Activated B cell treated with CpG ODN at 0.5 μM for 24 hours (primary cell): ENCODE data around the gene FNBP1. TPM values are rescaled to one million over a fixed set of nuclear protein-coding genes. Genes with fewer than 3 reads are reported as not detected.
"Not testable (repeated sequence)": the region's sequence is repeated elsewhere in the genome, so short reads cannot be mapped to it uniquely, and the experiment has no call there.

Experiments used
- ATAC-seq: fragments of 200-7000 bp; cut with Tn5 transposase; one replicate; pipeline ENCODE4 v1.10.0; 2021; ENCODE audit warnings: low read depth, mild to moderate bottlenecking, moderate library complexity
- CTCF ChIA-PET: fragments of 350-600 bp; sonication (Branson Sonifier 250); formaldehyde crosslinking; loops from one replicate; lab custom pipeline; 2021; ENCODE audit warnings: antibody characterized with exemption; lab: Charles Lee
- POLR2A ChIA-PET: fragments of 350-600 bp; sonication (Branson Sonifier 250); formaldehyde crosslinking; loops from one replicate; lab custom pipeline; 2021; ENCODE audit warnings: antibody characterized with exemption; lab: Charles Lee
- DNase-seq: peaks from one replicate; pipeline ENCODE4 v3.0.0; 2022
- H3K27ac Mint-ChIP-seq: one replicate; pipeline ENCODE4 v1.8.0; 2020; ENCODE audit warnings: mixed read lengths
- H3K27me3 Mint-ChIP-seq: one replicate; pipeline ENCODE4 v1.8.0; 2021; ENCODE audit warnings: mixed read lengths
- H3K36me3 Mint-ChIP-seq: one replicate; pipeline ENCODE4 v1.8.0; 2021; ENCODE audit warnings: low read depth, mixed read lengths
- H3K4me1 Mint-ChIP-seq: one replicate; pipeline ENCODE4 v1.8.0; 2021; ENCODE audit warnings: mixed read lengths
- H3K4me3 Mint-ChIP-seq: one replicate; pipeline ENCODE4 v1.8.0; 2020; ENCODE audit warnings: mild to moderate bottlenecking, mixed read lengths
- H3K9me3 Mint-ChIP-seq: one replicate; pipeline ENCODE4 v1.8.0; 2020; ENCODE audit warnings: mixed read lengths
- intact Hi-C: fragments of 100-400 bp; cut with micrococcal nuclease; formaldehyde crosslinking; loops from one replicate; pipeline ENCODE4 v1.15.1; 2024
- total RNA-seq: library from RNA; stranded (reverse); gene quantifications from 2 replicates; pipeline ENCODE4 v1.2.3, GENCODE V29; 2022
- TF ChIP-seq, protein P1 (sequence below): fragments of 200-600 bp; IDR thresholded peaks from one replicate; pipeline ENCODE4 v1.8.0; 2022; ENCODE audit warnings: antibody characterized with exemption, mild to moderate bottlenecking

FNBP1 gene
- total RNA-seq, 1 donor from 2014 or later = 501 TPM

DNA sequence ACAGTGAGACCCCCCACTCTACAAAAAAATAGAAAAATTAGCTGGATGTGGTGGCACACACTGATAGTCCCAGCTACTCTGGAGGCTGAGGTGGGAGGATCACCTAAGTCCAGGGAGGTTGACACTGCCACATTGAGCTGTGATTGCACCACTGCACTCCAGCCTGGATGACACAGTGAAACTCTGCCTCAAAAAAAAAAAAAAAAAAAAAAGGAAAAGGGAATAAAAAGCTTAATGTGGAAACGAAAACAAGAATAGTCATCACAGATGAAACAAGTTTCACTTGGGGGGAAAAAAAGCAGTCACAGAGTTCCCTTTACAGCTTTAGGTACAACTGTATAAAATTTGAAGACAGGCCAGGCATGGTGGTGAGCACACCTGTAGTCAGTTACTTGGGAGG lies 84.2 kb downstream of the FNBP1 start:
- peaks cover 60% of the 10 kb centered on the region for H3K4me1 Mint-ChIP-seq
- intact Hi-C loops = no loop called here

DNA sequence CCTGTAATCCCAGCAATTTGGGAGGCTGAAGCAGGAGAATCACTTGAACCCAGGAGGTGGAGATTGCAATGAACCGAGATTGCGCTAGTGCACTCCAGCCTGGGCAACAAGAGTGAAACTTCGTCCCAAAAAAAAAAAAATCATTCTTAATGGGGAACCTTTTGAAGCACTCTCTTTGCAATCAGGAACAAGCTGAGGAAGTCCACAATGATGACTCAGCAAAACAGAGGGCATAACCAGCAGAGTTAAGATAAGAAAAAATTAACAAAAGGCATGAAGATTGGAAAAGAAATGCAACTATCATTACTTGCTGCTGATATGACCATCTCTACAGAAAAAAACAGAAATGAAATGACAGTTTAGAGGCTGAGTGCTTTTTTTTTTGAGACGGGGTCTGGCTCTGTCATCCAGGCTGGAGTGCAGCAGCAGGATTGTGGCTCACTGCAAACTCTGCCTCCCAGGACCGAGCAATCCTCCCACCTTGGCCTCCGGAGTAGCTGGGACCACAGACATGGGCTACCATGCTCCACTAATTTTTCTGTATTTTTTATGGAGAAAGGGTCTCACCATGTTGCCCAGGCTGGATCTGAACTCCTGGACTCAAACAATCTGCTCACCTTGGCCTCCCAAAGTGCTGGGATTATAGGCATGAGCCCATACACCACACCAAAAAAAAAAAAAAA lies 88.0 kb downstream of the FNBP1 start:
- H3K4me3 Mint-ChIP-seq = peak overlapping the region; percentile 9
- CTCF ChIA-PET = interaction anchor here (0.7 kb wide), 1 partner anchor 68 kb away, joined by 3 read pairs; no protein-coding TSS in a partner anchor
- no peak for DNase-seq

More for the DNA sequence above, 84.2 kb downstream of the FNBP1 start:
- CTCF ChIA-PET = interaction anchor here (1.2 kb wide), 1 partner anchor 81 kb away, joined by 3 read pairs; no protein-coding TSS in a partner anchor
- Mint-ChIP-seq H3K36me3 (peaks cover 81% of the 10 kb centered on the region), H3K27me3 (no peaks in the 10 kb centered on the region), H3K9me3 (no peaks in the 10 kb centered on the region), H3K27ac (no peak overlapping the region), H3K4me3 (no peak overlapping the region)
- DNase-seq (no peak), ATAC-seq (no peak)
- POLR2A ChIA-PET = interaction anchor here (0.5 to 1.1 kb wide), 4 partner anchors 10 to 51 kb away, joined by 3 to 5 read pairs (median 4); no protein-coding TSS in a partner anchor
- TF ChIP-seq, protein P1, sequence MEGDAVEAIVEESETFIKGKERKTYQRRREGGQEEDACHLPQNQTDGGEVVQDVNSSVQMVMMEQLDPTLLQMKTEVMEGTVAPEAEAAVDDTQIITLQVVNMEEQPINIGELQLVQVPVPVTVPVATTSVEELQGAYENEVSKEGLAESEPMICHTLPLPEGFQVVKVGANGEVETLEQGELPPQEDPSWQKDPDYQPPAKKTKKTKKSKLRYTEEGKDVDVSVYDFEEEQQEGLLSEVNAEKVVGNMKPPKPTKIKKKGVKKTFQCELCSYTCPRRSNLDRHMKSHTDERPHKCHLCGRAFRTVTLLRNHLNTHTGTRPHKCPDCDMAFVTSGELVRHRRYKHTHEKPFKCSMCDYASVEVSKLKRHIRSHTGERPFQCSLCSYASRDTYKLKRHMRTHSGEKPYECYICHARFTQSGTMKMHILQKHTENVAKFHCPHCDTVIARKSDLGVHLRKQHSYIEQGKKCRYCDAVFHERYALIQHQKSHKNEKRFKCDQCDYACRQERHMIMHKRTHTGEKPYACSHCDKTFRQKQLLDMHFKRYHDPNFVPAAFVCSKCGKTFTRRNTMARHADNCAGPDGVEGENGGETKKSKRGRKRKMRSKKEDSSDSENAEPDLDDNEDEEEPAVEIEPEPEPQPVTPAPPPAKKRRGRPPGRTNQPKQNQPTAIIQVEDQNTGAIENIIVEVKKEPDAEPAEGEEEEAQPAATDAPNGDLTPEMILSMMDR = no peak

DNA sequence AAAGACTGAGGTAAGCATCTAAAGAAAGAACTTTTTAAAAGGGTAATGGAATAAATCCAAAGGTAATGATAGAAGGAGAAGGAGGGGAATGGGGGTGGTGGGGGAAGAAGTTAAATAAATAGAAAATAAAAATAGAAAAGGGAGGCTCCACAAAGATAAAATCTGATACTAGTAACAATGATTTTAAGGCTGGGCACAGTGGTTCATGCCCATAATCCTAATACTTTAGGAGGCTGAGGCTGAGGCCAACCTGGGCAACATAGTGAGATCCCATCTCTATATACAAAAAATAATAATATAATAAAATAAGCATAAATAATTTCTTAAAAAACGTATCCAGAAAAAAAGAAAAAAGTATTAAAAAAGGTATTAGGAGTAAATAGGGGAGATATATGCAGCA lies 89.3 kb downstream of the FNBP1 start:
- ChIA-PET POLR2A (no interaction called here), CTCF (no interaction called here)
- no peak overlapping the region for H3K27ac Mint-ChIP-seq

More for the DNA sequence above, 88.0 kb downstream of the FNBP1 start:
- peaks cover 33% of the 10 kb centered on the region for H3K4me1 Mint-ChIP-seq
- H3K27me3 Mint-ChIP-seq = no peaks in the 10 kb centered on the region
- peaks cover 80% of the 10 kb centered on the region for H3K36me3 Mint-ChIP-seq
- no peaks in the 10 kb centered on the region for H3K9me3 Mint-ChIP-seq
- peak; percentile 35 for ATAC-seq
- intact Hi-C loops = no loop called here
- TF ChIP-seq, protein P1 = no peak
- POLR2A ChIA-PET = interaction anchor here (0.6 to 1.4 kb wide), 5 partner anchors 9 to 66 kb away, joined by 3 read pairs; no protein-coding TSS in a partner anchor
- peak overlapping the region; percentile 27 for H3K27ac Mint-ChIP-seq

DNA sequence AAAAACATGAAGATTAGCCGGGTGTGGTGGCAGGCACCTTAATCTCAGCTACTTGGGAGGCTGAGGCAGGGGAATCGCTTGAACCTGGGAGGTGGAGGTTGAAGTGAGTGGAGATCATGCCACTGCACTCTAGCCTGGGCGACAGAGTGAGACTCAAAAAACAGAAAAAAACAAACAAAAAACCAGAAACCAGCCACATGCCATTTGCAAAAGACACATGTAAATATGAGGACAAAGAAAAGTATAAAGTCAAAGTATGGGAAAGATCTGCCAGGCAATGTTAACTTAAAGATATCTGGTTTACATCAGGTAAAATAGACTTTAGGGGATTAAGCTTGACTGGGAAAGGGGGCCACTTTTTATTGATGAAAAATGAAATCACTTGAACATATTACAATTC lies 90.7 kb downstream of the FNBP1 start:
- CTCF ChIA-PET = interaction anchor here (1.1 kb wide), 1 partner anchor 33 kb away, joined by 3 read pairs; no protein-coding TSS in a partner anchor
- peaks cover 78% of the 10 kb centered on the region for H3K36me3 Mint-ChIP-seq

More for the DNA sequence above, 89.3 kb downstream of the FNBP1 start:
- intact Hi-C loops = no loop called here
- ATAC-seq = no peak
- Mint-ChIP-seq H3K27me3 (no peaks in the 10 kb centered on the region), H3K4me3 (no peak overlapping the region), H3K4me1 (peaks cover 30% of the 10 kb centered on the region), H3K9me3 (no peaks in the 10 kb centered on the region), H3K36me3 (peaks cover 86% of the 10 kb centered on the region)
- DNase-seq = no peak
- TF ChIP-seq, protein P1 = no peak

DNA sequence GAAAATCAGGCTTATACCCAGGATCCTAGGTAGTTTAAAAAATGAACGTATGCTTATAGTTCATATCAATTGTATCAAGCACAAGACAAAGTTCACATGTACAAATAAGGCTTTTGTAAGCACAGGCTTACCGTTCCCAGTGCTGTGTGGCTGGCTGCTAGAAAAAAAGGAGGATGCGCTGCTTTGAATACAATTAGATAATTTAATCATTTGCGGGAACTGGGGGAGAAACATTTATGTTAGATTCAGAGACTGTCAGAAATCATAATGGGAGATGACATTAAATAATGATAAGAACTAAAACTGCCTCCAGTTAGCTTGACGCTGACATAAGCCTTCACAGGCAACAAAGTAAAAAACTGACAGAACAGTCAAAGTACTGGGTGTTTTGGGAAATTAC lies 93.2 kb downstream of the FNBP1 start:
- no peak for ATAC-seq
- no peak overlapping the region for H3K27ac Mint-ChIP-seq
- TF ChIP-seq, protein P1 = no peak
- ChIA-PET CTCF (no interaction called here), POLR2A (interaction anchor here (0.5 kb wide), 1 partner anchor 42 kb away, joined by 3 read pairs; no protein-coding TSS in a partner anchor)
- H3K9me3 Mint-ChIP-seq = no peaks in the 10 kb centered on the region
- DNase-seq = no peak
- H3K4me1 Mint-ChIP-seq = peaks cover 27% of the 10 kb centered on the region
- no peaks in the 10 kb centered on the region for H3K27me3 Mint-ChIP-seq
- intact Hi-C loops = loop anchor here (2.0 kb wide), 1 partner anchor 15 kb away; no protein-coding TSS in a partner anchor
- peaks cover 77% of the 10 kb centered on the region for H3K36me3 Mint-ChIP-seq
- H3K4me3 Mint-ChIP-seq = no peak overlapping the region

More for the DNA sequence above, 90.7 kb downstream of the FNBP1 start:
- POLR2A ChIA-PET = no interaction called here
- no peak for ATAC-seq
- no peak for DNase-seq
- Mint-ChIP-seq H3K4me3 (no peak overlapping the region), H3K4me1 (peaks cover 27% of the 10 kb centered on the region), H3K27me3 (no peaks in the 10 kb centered on the region), H3K9me3 (no peaks in the 10 kb centered on the region), H3K27ac (no peak overlapping the region)
- TF ChIP-seq, protein P1 = no peak
- intact Hi-C loops = no loop called here

DNA sequence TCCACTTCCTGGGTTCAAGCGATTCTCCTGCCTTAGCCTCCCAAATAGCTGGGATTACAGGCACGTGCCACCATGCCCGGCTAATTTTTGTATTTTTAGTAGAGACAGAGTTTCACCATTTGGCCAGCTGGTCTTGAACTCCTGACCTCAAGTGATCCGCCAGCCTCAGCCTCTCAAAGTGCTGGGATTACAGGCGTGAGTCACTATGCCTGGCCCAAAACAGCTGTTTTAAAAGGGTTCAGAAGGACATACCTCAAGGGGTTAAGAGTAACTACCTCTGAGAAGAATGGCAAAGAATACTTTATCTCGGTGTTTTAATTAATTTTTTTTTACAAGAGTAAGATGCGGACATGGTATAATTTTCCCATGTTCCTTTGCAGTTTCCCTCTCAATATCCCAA lies 94.4 kb downstream of the FNBP1 start:
- Mint-ChIP-seq H3K4me1 (peaks cover 32% of the 10 kb centered on the region), H3K27ac (peak overlapping the region; percentile 1), H3K36me3 (peaks cover 80% of the 10 kb centered on the region)
- POLR2A ChIA-PET = interaction anchor here (0.7 to 1.1 kb wide), 5 partner anchors 10 to 62 kb away, joined by 3 to 11 read pairs (median 3); no protein-coding TSS in a partner anchor
- intact Hi-C loops, DNase-seq, H3K4me3 Mint-ChIP-seq, H3K27me3 Mint-ChIP-seq, ATAC-seq, H3K9me3 Mint-ChIP-seq: not testable (repeated sequence)
- CTCF ChIA-PET = interaction anchor here (1.2 kb wide), 1 partner anchor 15 kb away, joined by 4 read pairs; no protein-coding TSS in a partner anchor
